Measurements from ENCODE around the gene FAM222A. TPM values are rescaled to one million over a fixed set of nuclear protein-coding genes. Genes with fewer than 3 reads are reported as not detected.

FAM222A gene
- total RNA-seq, 1 experiment from 2014 or later = 2.8 TPM

GRCh38 chr12:109766251-109766778 is 52.7 kb downstream of the FAM222A start:
- H3K4me1 Mint-ChIP-seq = peaks cover 6 to 8% of the 10 kb centered on the region in 2 experiments; a peak in 3 of 4 replicates
- H4K91ac ChIP-seq (ENCODE audit: insufficient read length, low read depth, low read length) = no peak overlapping the region
- no peak overlapping the region for H4K8ac ChIP-seq (replicated peaks; ENCODE audit: insufficient read length, low read depth, low read length)
- no peaks in the 10 kb centered on the region for H3K9me3 ChIP-seq (ENCODE audit: control insufficient read depth, low read depth, low read length)
- no peak overlapping the region for H2BK120ac ChIP-seq (ENCODE audit: low read depth, low read length, poor library complexity, severe bottlenecking)
- no peak overlapping the region for H3K18ac ChIP-seq (ENCODE audit: insufficient read length, low read depth, low read length)
- no peak overlapping the region for H2BK5ac ChIP-seq (ENCODE audit: insufficient read length, low read length)
- no peak overlapping the region for H3K4me2 ChIP-seq (ENCODE audit: insufficient read depth, insufficient read length, low read length)
- no peak overlapping the region for H3K56ac ChIP-seq (ENCODE audit: insufficient read length, low read depth, low read length)
- no CpG with 5 or more reads among the region's 12 CpGs for WGBS (ENCODE audit: extremely low coverage, insufficient read length, low lambda C conversion rate)
- no peak overlapping the region for H3K9ac ChIP-seq (ENCODE audit: extremely low read depth, insufficient read length, low read length)
- H3K27me3 ChIP-seq (ENCODE audit: insufficient read depth, low read length) = no peaks in the 10 kb centered on the region
- H4K5ac ChIP-seq (ENCODE audit: insufficient read length, low read depth, low read length) = no peak overlapping the region
- peak overlapping the region in 1 of 3 experiments; percentile 95; a peak in 1 of 7 replicates for H3K27ac Mint-ChIP-seq
- H2AK5ac ChIP-seq (ENCODE audit: insufficient read length, low read length) = no peak overlapping the region
- H3K4me1 ChIP-seq (ENCODE audit: insufficient read depth, low read length) = no peaks in the 10 kb centered on the region
- no peak overlapping the region for H3K4me3 Mint-ChIP-seq
- no peak overlapping the region for H3K27ac ChIP-seq (ENCODE audit: insufficient read length, low read depth, low read length)
- no peaks in the 10 kb centered on the region for H3K23me2 ChIP-seq (ENCODE audit: insufficient read length, low read depth, low read length, poor library complexity, severe bottlenecking)
- H3K14ac ChIP-seq (ENCODE audit: insufficient read depth, low read length) = no peak overlapping the region
- no peaks in the 10 kb centered on the region for H4K20me1 ChIP-seq (ENCODE audit: control insufficient read depth, insufficient read depth, insufficient read length)
- no peak overlapping the region for H2AFZ ChIP-seq (ENCODE audit: low read length)
- H3T11ph ChIP-seq (ENCODE audit: low read length) = no peak overlapping the region
- TF ChIP-seq CTCF (conservative IDR thresholded peaks at IDR 0.05) = no peak
- no peak overlapping the region for H3K4ac ChIP-seq (ENCODE audit: low read depth, low read length)
- no peaks in the 10 kb centered on the region for H3K36me3 Mint-ChIP-seq (ENCODE audit: insufficient read depth in 1 of 3, low read depth in 3 of 3)
- H3K27me3 Mint-ChIP-seq (ENCODE audit: low read depth) = no peaks in the 10 kb centered on the region; the same call in 1 of the 2 replicates
- H2BK15ac ChIP-seq (ENCODE audit: low read depth, low read length) = no peak overlapping the region
- no peak overlapping the region for H2BK12ac ChIP-seq (ENCODE audit: insufficient read length, low read depth, low read length)
- no peaks in the 10 kb centered on the region for H3K9me3 Mint-ChIP-seq
- peak; percentile 47 for DNase-seq
- H2BK20ac ChIP-seq (ENCODE audit: low read depth, low read length, poor library complexity, severe bottlenecking) = no peak overlapping the region
- no peaks in the 10 kb centered on the region for H3K79me2 ChIP-seq (ENCODE audit: insufficient read depth, low read length)
- no peaks in the 10 kb centered on the region for H3K79me1 ChIP-seq (ENCODE audit: insufficient read depth, low read depth, low read length, poor library complexity, severe bottlenecking)
- H3K23ac ChIP-seq (ENCODE audit: insufficient read length, low read depth, low read length) = no peak overlapping the region

Measured in H9 (cell line).